HCT116 (cell line): Measurements from ENCODE around the gene NEDD4L. TPM values are rescaled to one million over a fixed set of nuclear protein-coding genes. Genes with fewer than 3 reads are reported as not detected.

Experiments
- ATAC-seq: fragments of 200-7000 bp; cut with Tn5 transposase; 2 replicates; pipeline ENCODE4 v1.9.1; 2020; ENCODE audit warnings: mild to moderate bottlenecking, moderate library complexity
- BruUV-seq: library from RNA; stranded (reverse); fragments of 400-500 nt; replicated peaks from 2 replicates; lab custom pipeline; 2021; lab: Mats Ljungman, UMichigan
- CTCF ChIA-PET: fragments of 300-600 bp; sonication (Branson Sonifier 250); formaldehyde crosslinking; loops from one replicate; lab custom pipeline; 2021; ENCODE audit warnings: antibody characterized with exemption; lab: Charles Lee
- POLR2A ChIA-PET: fragments of 300-600, 350-600 bp; sonication (Branson Sonifier 250); formaldehyde crosslinking; loops from one replicate; lab custom pipeline; 2021; ENCODE audit warnings: antibody characterized with exemption; lab: Charles Lee
- RAD21 ChIA-PET, 2 experiments: fragments of 300-600 bp; sonication (Branson Sonifier 250); formaldehyde crosslinking; loops; one replicate each; lab custom pipeline; 2023; ENCODE audit warnings: low total read pairs in 2 of 2; ENCODE audit not compliant: uncharacterized antibody in 2 of 2, unreplicated experiment in 2 of 2, low non-redundant PET in 1 of 2; lab: Charles Lee
- DNase-seq: peaks from one replicate; pipeline ENCODE4 v3.0.0-alpha.2; 2010; ENCODE audit warnings: low read depth, low spot score
- H2AFZ ChIP-seq: fragments of 200-600 bp; shearing (Covaris generic), sonication (generic); 2 replicates; pipeline ENCODE4 v1.6.1; 2017; ENCODE audit warnings: low read depth, mixed run types, mixed read lengths, antibody characterized with exemption, low read length; ENCODE audit not compliant: poor library complexity, severe bottlenecking
- H3K27ac ChIP-seq: 2 replicates; pipeline ENCODE4 v1.5.1; 2012; ENCODE audit warnings: low read depth, low read length
- H3K27me3 ChIP-seq: fragments of 200-600 bp; sonication (generic); 2 replicates; pipeline ENCODE4 v1.6.1; 2016; ENCODE audit warnings: mixed run types, low read length, mixed read lengths; ENCODE audit not compliant: insufficient read depth
- H3K36me3 ChIP-seq, 2 experiments: fragments of 200-500 bp in 1 of 2; fragments of 200-600 bp in 1 of 2; sonication (Bioruptor generic) in 1 of 2; sonication (generic) in 1 of 2; 2 replicates each; pipeline versions ENCODE4 v1.5.1 to v1.6.1; 2014 to 2016; ENCODE audit warnings: low read length in 2 of 2, inconsistent platforms in 1 of 2, mixed read lengths in 1 of 2, mixed run types in 1 of 2; ENCODE audit not compliant: insufficient read depth in 2 of 2, control insufficient read depth in 1 of 2
- H3K4me1 ChIP-seq, 2 experiments: fragments of 200-600 bp in 1 of 2; sonication (generic) in 1 of 2; 2 replicates each; pipeline versions ENCODE4 v1.5.1 to v1.6.1; 2012 to 2017; ENCODE audit warnings: low read length in 2 of 2, inconsistent platforms in 1 of 2, mild to moderate bottlenecking in 1 of 2, mixed read lengths in 1 of 2, mixed run types in 1 of 2, moderate library complexity in 1 of 2; ENCODE audit not compliant: insufficient read depth in 2 of 2, control insufficient read depth in 1 of 2
- H3K4me2 ChIP-seq: fragments of 200-600 bp; sonication (generic); 2 replicates; pipeline ENCODE4 v1.6.1; 2017; ENCODE audit warnings: mixed run types, low read length, mixed read lengths
- H3K4me3 ChIP-seq, 2 experiments: fragments of 200-600 bp in 1 of 2; sonication (generic) in 1 of 2; replicated peaks in 1 of 2; 2 replicates each; pipeline ENCODE4 v1.5.1; 2011 to 2016; ENCODE audit warnings: low read length in 2 of 2, control low read depth in 1 of 2, low read depth in 1 of 2, mild to moderate bottlenecking in 1 of 2, mixed read lengths in 1 of 2, mixed run types in 1 of 2
- H3K79me2 ChIP-seq: fragments of 200-600 bp; sonication (generic); 2 replicates; pipeline ENCODE4 v1.6.1; 2017; ENCODE audit warnings: mild to moderate bottlenecking, mixed run types, low read length, moderate library complexity, mixed read lengths; ENCODE audit not compliant: insufficient read depth
- H3K9ac ChIP-seq: fragments of 200-600 bp; sonication (generic); 2 replicates; pipeline ENCODE4 v1.6.1; 2016; ENCODE audit warnings: low read length, mixed read lengths
- H3K9me2 ChIP-seq: fragments of 200-600 bp; sonication (generic), shearing (Covaris generic); 2 replicates; pipeline ENCODE4 v1.6.1; 2017; ENCODE audit warnings: mixed run types, mild to moderate bottlenecking, moderate library complexity; ENCODE audit not compliant: insufficient read depth
- H3K9me3 ChIP-seq, 2 experiments: fragments of 200-500 bp in 1 of 2; fragments of 200-600 bp in 1 of 2; sonication (Bioruptor generic) in 1 of 2; sonication (generic) in 1 of 2; 2 replicates each; pipeline ENCODE4 v1.6.1; 2014 to 2017; ENCODE audit warnings: low read length in 2 of 2, mixed read lengths in 2 of 2, inconsistent platforms in 1 of 2, low read depth in 1 of 2, mild to moderate bottlenecking in 1 of 2, mixed run types in 1 of 2, moderate library complexity in 1 of 2; ENCODE audit not compliant: control insufficient read depth in 1 of 2, insufficient read depth in 1 of 2
- H4K20me1 ChIP-seq: fragments of 200-600 bp; sonication (generic), shearing (Covaris generic); 2 replicates; pipeline ENCODE4 v1.6.1; 2017; ENCODE audit warnings: mixed run types, mild to moderate bottlenecking, moderate library complexity; ENCODE audit not compliant: insufficient read depth
- CBX3 ChIP-seq: IDR thresholded peaks from 2 replicates; pipeline ENCODE4 v1.6.1; 2012; ENCODE audit warnings: low read depth
- CEBPB ChIP-seq: IDR thresholded peaks from 2 replicates; pipeline ENCODE4 v1.6.1; 2012; ENCODE audit warnings: low read depth
- EGR1 ChIP-seq: IDR thresholded peaks from 2 replicates; pipeline ENCODE4 v1.6.1; 2012; ENCODE audit warnings: low read depth
- ELF1 ChIP-seq: IDR thresholded peaks from 2 replicates; pipeline ENCODE4 v1.6.1; 2012; ENCODE audit warnings: low read depth, borderline replicate concordance
- EZH2 ChIP-seq: fragments of 200-600 bp; sonication (generic); IDR thresholded peaks from 2 replicates; pipeline ENCODE4 v1.6.1; 2017; ENCODE audit warnings: antibody characterized with exemption, mixed run types
- EZH2phosphoT487 ChIP-seq: fragments of 200-600 bp; IDR thresholded peaks from 2 replicates; pipeline ENCODE4 v1.6.1; 2018; ENCODE audit warnings: antibody characterized with exemption, borderline replicate concordance
- FOSL1 ChIP-seq: IDR thresholded peaks from 2 replicates; pipeline ENCODE4 v1.6.1; 2012; ENCODE audit warnings: low read depth
- JUND ChIP-seq: IDR thresholded peaks from 2 replicates; pipeline ENCODE4 v1.6.1; 2012
- POLR2A ChIP-seq: IDR thresholded peaks from 2 replicates; pipeline ENCODE4 v1.7.0; 2011; ENCODE audit warnings: borderline replicate concordance; ENCODE audit not compliant: insufficient read depth, insufficient read length; ENCODE audit errors: extremely low read depth
- POLR2AphosphoS5 ChIP-seq: IDR thresholded peaks from 2 replicates; pipeline ENCODE4 v1.6.1; 2011; ENCODE audit warnings: mild to moderate bottlenecking, low read depth, low read length, moderate library complexity
- RAD21 ChIP-seq: IDR thresholded peaks from 2 replicates; pipeline ENCODE4 v1.6.1; 2012; ENCODE audit warnings: low read depth, mild to moderate bottlenecking
- SIN3A ChIP-seq: IDR thresholded peaks from 2 replicates; pipeline ENCODE4 v1.6.1; 2012; ENCODE audit warnings: low read depth
- SP1 ChIP-seq: IDR thresholded peaks from 2 replicates; pipeline ENCODE4 v1.6.1; 2012; ENCODE audit warnings: low read depth
- SRF ChIP-seq: IDR thresholded peaks from 2 replicates; pipeline ENCODE4 v1.6.1; 2012; ENCODE audit warnings: low read depth
- TCF7L2 ChIP-seq: IDR thresholded peaks from 2 replicates; pipeline ENCODE4 v1.7.0; 2011; ENCODE audit warnings: borderline replicate concordance, inconsistent platforms; ENCODE audit not compliant: insufficient read depth, insufficient read length; ENCODE audit errors: extremely low read depth
- YY1 ChIP-seq: IDR thresholded peaks from 2 replicates; pipeline ENCODE4 v1.6.1; 2011; ENCODE audit warnings: low read length, low read depth, moderate library complexity, mild to moderate bottlenecking; ENCODE audit not compliant: insufficient replicate concordance; ENCODE audit errors: extremely low read depth
- intact Hi-C: fragments of 100-400 bp; cut with micrococcal nuclease; formaldehyde crosslinking; loops from 2 replicates; pipeline ENCODE4 v1.10.0; 2022
- total RNA-seq: library from RNA; stranded (reverse); gene quantifications from one replicate; pipeline ENCODE4 v1.2.1, GENCODE V29; 2021; ENCODE audit not compliant: unreplicated experiment
- TF ChIP-seq, protein P1 (sequence below): IDR thresholded peaks from 2 replicates; pipeline ENCODE4 v1.6.1; 2012
- TF ChIP-seq, protein P2 (sequence below): IDR thresholded peaks from 2 replicates; pipeline ENCODE4 v1.6.1; 2012; ENCODE audit warnings: low read depth
- TF ChIP-seq, protein P3 (sequence below): IDR thresholded peaks from 2 replicates; pipeline ENCODE4 v1.6.1; 2012
- TF ChIP-seq, protein P4 (sequence below), 3 experiments: fragments of 200-600 bp in 1 of 3; sonication (generic) in 1 of 3; IDR thresholded peaks in 2 of 3; conservative IDR thresholded peaks in 1 of 3; 2 replicates each; pipeline ENCODE4 v1.5.1; 2012 to 2017; ENCODE audit warnings: low read depth in 2 of 3, low read length in 2 of 3, antibody characterized with exemption in 1 of 3, borderline replicate concordance in 1 of 3, control low read depth in 1 of 3, mild to moderate bottlenecking in 1 of 3, mixed read lengths in 1 of 3, mixed run types in 1 of 3, moderate library complexity in 1 of 3; ENCODE audit not compliant: insufficient read depth in 1 of 3

NEDD4L gene
- total RNA-seq, 1 experiment from 2014 or later, result 41.5 TPM

DNA sequence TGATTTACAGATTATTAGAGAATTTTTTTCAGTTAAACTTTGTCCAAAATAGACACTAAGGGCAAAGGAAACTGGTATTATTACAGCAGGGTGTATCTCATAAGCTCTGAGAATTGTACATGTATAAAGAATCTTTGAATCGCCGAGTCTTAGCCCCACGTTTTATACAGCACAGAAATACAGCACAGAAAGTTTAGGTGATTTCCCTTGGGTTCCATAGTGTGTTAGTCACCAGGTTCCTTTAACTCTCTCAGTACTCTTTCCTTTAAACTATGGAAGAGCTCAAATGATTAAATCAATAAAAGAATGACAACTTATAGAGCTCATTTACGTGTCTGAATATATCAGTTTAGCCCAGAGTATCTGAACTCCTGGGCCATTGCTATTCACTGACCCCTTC lies 256.8 kb downstream of the NEDD4L start:
- no peak overlapping the region for H3K27ac ChIP-seq
- no peaks in the 10 kb centered on the region for H3K79me2 ChIP-seq
- H3K4me1 ChIP-seq, result no peaks in the 10 kb centered on the region
- POLR2A ChIA-PET, result interaction anchor here (1.1 kb wide), 1 partner anchor 14 kb away, joined by 3 read pairs; no protein-coding TSS in a partner anchor
- H3K4me2 ChIP-seq, result no peak overlapping the region
- ATAC-seq (no peak), DNase-seq (no peak)
- no peaks in the 10 kb centered on the region for H3K9me2 ChIP-seq
- no peaks in the 10 kb centered on the region for H3K36me3 ChIP-seq
- peaks cover 0 to 11% of the 10 kb centered on the region in 2 experiments; a peak in 2 of 4 replicates for H3K9me3 ChIP-seq
- H2AFZ ChIP-seq, result no peak overlapping the region
- BruUV-seq, result no TSS peak
- intact Hi-C loops, result no loop called here
- no peak overlapping the region for H3K4me3 ChIP-seq
- TF ChIP-seq TCF7L2, result no peak
- TF ChIP-seq, protein P1, sequence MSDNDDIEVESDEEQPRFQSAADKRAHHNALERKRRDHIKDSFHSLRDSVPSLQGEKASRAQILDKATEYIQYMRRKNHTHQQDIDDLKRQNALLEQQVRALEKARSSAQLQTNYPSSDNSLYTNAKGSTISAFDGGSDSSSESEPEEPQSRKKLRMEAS, result no peak
- TF ChIP-seq SRF, result no peak
- no peak for TF ChIP-seq EGR1
- TF ChIP-seq FOSL1, result no peak
- no peak for TF ChIP-seq JUND
- TF ChIP-seq CEBPB, result no peak
- TF ChIP-seq SP1, result no peak
- TF ChIP-seq, protein P2, sequence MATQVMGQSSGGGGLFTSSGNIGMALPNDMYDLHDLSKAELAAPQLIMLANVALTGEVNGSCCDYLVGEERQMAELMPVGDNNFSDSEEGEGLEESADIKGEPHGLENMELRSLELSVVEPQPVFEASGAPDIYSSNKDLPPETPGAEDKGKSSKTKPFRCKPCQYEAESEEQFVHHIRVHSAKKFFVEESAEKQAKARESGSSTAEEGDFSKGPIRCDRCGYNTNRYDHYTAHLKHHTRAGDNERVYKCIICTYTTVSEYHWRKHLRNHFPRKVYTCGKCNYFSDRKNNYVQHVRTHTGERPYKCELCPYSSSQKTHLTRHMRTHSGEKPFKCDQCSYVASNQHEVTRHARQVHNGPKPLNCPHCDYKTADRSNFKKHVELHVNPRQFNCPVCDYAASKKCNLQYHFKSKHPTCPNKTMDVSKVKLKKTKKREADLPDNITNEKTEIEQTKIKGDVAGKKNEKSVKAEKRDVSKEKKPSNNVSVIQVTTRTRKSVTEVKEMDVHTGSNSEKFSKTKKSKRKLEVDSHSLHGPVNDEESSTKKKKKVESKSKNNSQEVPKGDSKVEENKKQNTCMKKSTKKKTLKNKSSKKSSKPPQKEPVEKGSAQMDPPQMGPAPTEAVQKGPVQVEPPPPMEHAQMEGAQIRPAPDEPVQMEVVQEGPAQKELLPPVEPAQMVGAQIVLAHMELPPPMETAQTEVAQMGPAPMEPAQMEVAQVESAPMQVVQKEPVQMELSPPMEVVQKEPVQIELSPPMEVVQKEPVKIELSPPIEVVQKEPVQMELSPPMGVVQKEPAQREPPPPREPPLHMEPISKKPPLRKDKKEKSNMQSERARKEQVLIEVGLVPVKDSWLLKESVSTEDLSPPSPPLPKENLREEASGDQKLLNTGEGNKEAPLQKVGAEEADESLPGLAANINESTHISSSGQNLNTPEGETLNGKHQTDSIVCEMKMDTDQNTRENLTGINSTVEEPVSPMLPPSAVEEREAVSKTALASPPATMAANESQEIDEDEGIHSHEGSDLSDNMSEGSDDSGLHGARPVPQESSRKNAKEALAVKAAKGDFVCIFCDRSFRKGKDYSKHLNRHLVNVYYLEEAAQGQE, result no peak
- no peak for TF ChIP-seq POLR2A
- TF ChIP-seq SIN3A, result no peak
- no peak for TF ChIP-seq CBX3
- TF ChIP-seq, protein P3, sequence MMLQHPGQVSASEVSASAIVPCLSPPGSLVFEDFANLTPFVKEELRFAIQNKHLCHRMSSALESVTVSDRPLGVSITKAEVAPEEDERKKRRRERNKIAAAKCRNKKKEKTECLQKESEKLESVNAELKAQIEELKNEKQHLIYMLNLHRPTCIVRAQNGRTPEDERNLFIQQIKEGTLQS, result no peak
- no peak for TF ChIP-seq EZH2
- TF ChIP-seq EZH2phosphoT487, result no peak
- TF ChIP-seq, protein P4, sequence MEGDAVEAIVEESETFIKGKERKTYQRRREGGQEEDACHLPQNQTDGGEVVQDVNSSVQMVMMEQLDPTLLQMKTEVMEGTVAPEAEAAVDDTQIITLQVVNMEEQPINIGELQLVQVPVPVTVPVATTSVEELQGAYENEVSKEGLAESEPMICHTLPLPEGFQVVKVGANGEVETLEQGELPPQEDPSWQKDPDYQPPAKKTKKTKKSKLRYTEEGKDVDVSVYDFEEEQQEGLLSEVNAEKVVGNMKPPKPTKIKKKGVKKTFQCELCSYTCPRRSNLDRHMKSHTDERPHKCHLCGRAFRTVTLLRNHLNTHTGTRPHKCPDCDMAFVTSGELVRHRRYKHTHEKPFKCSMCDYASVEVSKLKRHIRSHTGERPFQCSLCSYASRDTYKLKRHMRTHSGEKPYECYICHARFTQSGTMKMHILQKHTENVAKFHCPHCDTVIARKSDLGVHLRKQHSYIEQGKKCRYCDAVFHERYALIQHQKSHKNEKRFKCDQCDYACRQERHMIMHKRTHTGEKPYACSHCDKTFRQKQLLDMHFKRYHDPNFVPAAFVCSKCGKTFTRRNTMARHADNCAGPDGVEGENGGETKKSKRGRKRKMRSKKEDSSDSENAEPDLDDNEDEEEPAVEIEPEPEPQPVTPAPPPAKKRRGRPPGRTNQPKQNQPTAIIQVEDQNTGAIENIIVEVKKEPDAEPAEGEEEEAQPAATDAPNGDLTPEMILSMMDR (IDR thresholded peaks at IDR 0.05 in 2 of 3, conservative IDR thresholded peaks at IDR 0.05 in 1 of 3; ENCODE audit: borderline replicate concordance in 1 of 3, insufficient read depth in 1 of 3, low read depth in 2 of 3, low read length in 2 of 3), result no peak
- TF ChIP-seq RAD21, result no peak
- TF ChIP-seq ELF1, result no peak
- TF ChIP-seq POLR2AphosphoS5, result no peak
- no peak for TF ChIP-seq YY1
- no peak overlapping the region for H3K9ac ChIP-seq
- RAD21 ChIA-PET, result no interaction called here
- CTCF ChIA-PET, result no interaction called here
- H4K20me1 ChIP-seq, result no peaks in the 10 kb centered on the region
- H3K27me3 ChIP-seq, result no peaks in the 10 kb centered on the region
